B cell (primary cell): ENCODE data around the gene COL11A2. TPM values are rescaled to one million over a fixed set of nuclear protein-coding genes. Genes with fewer than 3 reads are reported as not detected.

Experiments used
- ATAC-seq: fragments of 200-7000 bp; cut with Tn5 transposase; one replicate; pipeline ENCODE4 v1.10.0; 2021; ENCODE audit warnings: low read depth, mild to moderate bottlenecking, moderate number of reproducible peaks, moderate library complexity
- CTCF ChIA-PET: fragments of 350-600 bp; sonication (Branson Sonifier 250); formaldehyde crosslinking; loops from one replicate; lab custom pipeline; 2021; ENCODE audit warnings: antibody characterized with exemption, inconsistent platforms; lab: Charles Lee
- POLR2A ChIA-PET: fragments of 350-600 bp; sonication (Branson Sonifier 250); formaldehyde crosslinking; loops from one replicate; lab custom pipeline; 2021; ENCODE audit warnings: antibody characterized with exemption; lab: Charles Lee
- DNase-seq: peaks from one replicate; pipeline ENCODE4 v3.0.0; 2013
- H2AFZ ChIP-seq: 2 replicates; pipeline ENCODE4 v1.6.1; 2012; ENCODE audit warnings: mild to moderate bottlenecking, low read depth, low read length; ENCODE audit not compliant: insufficient read depth, poor library complexity, severe bottlenecking
- H3K27ac ChIP-seq, 2 donors: 1 replicate in 1 of 2; 2 replicates in 1 of 2; pipeline ENCODE4 v1.5.1; 2012 to 2013; ENCODE audit warnings: low read length in 2 of 2, mild to moderate bottlenecking in 2 of 2, moderate library complexity in 1 of 2
- H3K27me3 ChIP-seq, 4 experiments: fragments of 200-600 bp in 1 of 4; sonication (generic) in 1 of 4; replicated peaks in 1 of 4; 1 replicate in 2 of 4; 2 replicates in 2 of 4; pipeline versions ENCODE4 v1.6.1 to v1.7.0; 2013 to 2016; ENCODE audit warnings: low read length in 3 of 4, mild to moderate bottlenecking in 2 of 4, mixed read lengths in 1 of 4, moderate library complexity in 1 of 4; ENCODE audit not compliant: insufficient read depth in 4 of 4, control insufficient read depth in 3 of 4; ENCODE audit errors: control extremely low read depth in 1 of 4
- H3K36me3 ChIP-seq, 2 experiments: replicated peaks in 1 of 2; 1 replicate in 1 of 2; 2 replicates in 1 of 2; pipeline versions ENCODE4 v1.6.1 to v1.7.1; 2013; ENCODE audit warnings: low read length in 1 of 2; ENCODE audit not compliant: insufficient read depth in 2 of 2, control insufficient read depth in 1 of 2; ENCODE audit errors: control extremely low read depth in 1 of 2, extremely low read depth in 1 of 2
- H3K4me1 ChIP-seq, 2 donors: fragments of 200-600 bp in 1 of 2; sonication (generic) in 1 of 2; 1 replicate in 1 of 2; 2 replicates in 1 of 2; pipeline versions ENCODE4 v1.5.1 to v1.6.1; 2013 to 2017; ENCODE audit warnings: low read length in 2 of 2; ENCODE audit not compliant: control insufficient read depth in 2 of 2, insufficient read depth in 2 of 2
- H3K4me2 ChIP-seq: replicated peaks from 2 replicates; pipeline ENCODE3; 2012; ENCODE audit warnings: mild to moderate bottlenecking, low read depth, low read length; ENCODE audit not compliant: poor library complexity, severe bottlenecking
- H3K4me3 ChIP-seq, 5 experiments: fragments of 200-600 bp in 1 of 5; sonication (generic) in 1 of 5; 1 replicate in 3 of 5; 2 replicates in 2 of 5; pipeline versions ENCODE4 v1.5.1 to v1.7.0; 2011 to 2016; ENCODE audit warnings: low read length in 4 of 5, mild to moderate bottlenecking in 4 of 5, low read depth in 2 of 5, control low read depth in 1 of 5, moderate library complexity in 1 of 5; ENCODE audit not compliant: insufficient read depth in 1 of 5; ENCODE audit errors: control extremely low read depth in 1 of 5, extremely low read depth in 1 of 5
- H3K79me2 ChIP-seq: fragments of 200-600 bp; sonication (generic); one replicate; pipeline ENCODE4 v1.6.0; 2016; ENCODE audit warnings: low read length; ENCODE audit not compliant: control insufficient read depth, insufficient read depth
- H3K9ac ChIP-seq: fragments of 200-600 bp; sonication (generic); 2 replicates; pipeline ENCODE4 v1.6.1; 2017; ENCODE audit warnings: mild to moderate bottlenecking, low read length, moderate library complexity
- H3K9me3 ChIP-seq, 3 donors: one replicate each; pipeline versions ENCODE4 v1.6.1 to v1.7.1; 2013; ENCODE audit warnings: low read length in 2 of 3; ENCODE audit not compliant: control insufficient read depth in 2 of 3, insufficient read depth in 1 of 3; ENCODE audit errors: control extremely low read depth in 1 of 3
- H4K20me1 ChIP-seq: 2 replicates; pipeline ENCODE4 v1.6.0; 2012; ENCODE audit warnings: mild to moderate bottlenecking, low read length; ENCODE audit not compliant: insufficient read depth, control insufficient read depth, poor library complexity, severe bottlenecking
- H3K27ac Mint-ChIP-seq: one replicate; pipeline ENCODE4 v1.8.0; 2021; ENCODE audit warnings: mixed read lengths
- H3K27me3 Mint-ChIP-seq: one replicate; pipeline ENCODE4 v1.8.0; 2021; ENCODE audit warnings: mixed read lengths
- H3K4me1 Mint-ChIP-seq: one replicate; pipeline ENCODE4 v1.8.0; 2021; ENCODE audit warnings: mixed read lengths
- H3K4me3 Mint-ChIP-seq: one replicate; pipeline ENCODE4 v1.8.0; 2021; ENCODE audit warnings: mixed read lengths
- H3K9me3 Mint-ChIP-seq: one replicate; pipeline ENCODE4 v1.8.0; 2022; ENCODE audit warnings: mixed read lengths; ENCODE audit not compliant: insufficient read depth
- EZH2 ChIP-seq: IDR thresholded peaks from 2 replicates; pipeline ENCODE4 v1.6.1; 2012; ENCODE audit warnings: borderline replicate concordance, low read depth, mild to moderate bottlenecking, moderate library complexity, low read length; ENCODE audit not compliant: insufficient read depth, poor library complexity, severe bottlenecking
- WGBS: methylation state at CpG from one replicate; pipeline ENCODE4 v1.1.5; 2013; ENCODE audit warnings: missing lambda C conversion rate; ENCODE audit not compliant: insufficient coverage; 5-methylcytosine and 5-hydroxymethylcytosine counted together
- intact Hi-C: fragments of 100-400 bp; cut with micrococcal nuclease; formaldehyde crosslinking; loops from one replicate; pipeline ENCODE4 v1.10.0; 2022
- polyA minus RNA-seq: library from RNA; depleted of rRNA, polyadenylated mRNA; stranded (reverse); fragments of >200 nt; gene quantifications from 2 replicates; pipeline ENCODE4 v1.2.3, GENCODE V29; 2012
- polyA plus RNA-seq: library from polyadenylated mRNA; depleted of rRNA; stranded (reverse); fragments of >200 nt; gene quantifications from 2 replicates; pipeline ENCODE4 v1.2.3, GENCODE V29; 2012
- total RNA-seq, 2 donors: library from RNA; stranded (reverse); fragments of 120-200 nt in 1 of 2; gene quantifications; 1 replicate in 1 of 2; 2 replicates in 1 of 2; pipeline versions ENCODE4 v1.2.3 to v1.2.4, GENCODE V29; 2013 to 2022
- TF ChIP-seq, protein P1 (sequence below): fragments of 200-600 bp; IDR thresholded peaks from one replicate; pipeline ENCODE4 v1.8.0; 2022; ENCODE audit warnings: antibody characterized with exemption, mild to moderate bottlenecking

Gene COL11A2
- total RNA-seq = 0.39 and 0.66 TPM in 2 replicates
- total RNA-seq (2013) = 0.75 TPM
- 0.82 and 0.88 TPM in 2 replicates for polyA plus RNA-seq
- polyA minus RNA-seq = 0.21 TPM in 1 of 2 replicates, not detected in the other

DNA sequence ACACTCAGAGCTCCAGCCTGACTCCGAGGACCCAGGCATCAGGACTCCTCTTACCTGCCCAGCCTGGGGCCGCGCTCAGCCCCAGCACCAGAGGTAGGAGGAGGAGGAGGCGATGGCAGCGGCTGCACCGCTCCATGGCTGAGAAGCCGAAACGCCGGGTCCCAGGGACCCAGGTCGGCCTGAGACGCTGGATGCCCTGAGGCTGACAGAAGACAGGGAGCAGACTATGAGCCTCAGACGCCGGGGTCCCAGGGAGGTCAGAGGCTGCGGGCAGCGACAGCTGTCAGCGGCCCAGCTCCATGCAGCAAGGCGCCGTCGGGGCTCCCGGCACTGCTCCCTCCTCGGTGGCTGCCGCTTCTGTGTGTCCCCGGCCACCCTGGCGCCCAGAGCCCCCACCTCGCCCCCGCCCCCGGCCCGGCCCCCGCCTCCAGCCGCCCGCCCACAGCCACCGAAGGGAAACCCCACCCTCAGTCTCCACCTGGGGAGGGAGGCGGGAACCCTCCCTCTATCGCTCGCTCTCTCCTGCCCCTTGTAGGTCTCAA is at the start of gene COL11A2:
TSS of gene COL11A2 (minus strand) at position 363 of the 542 bp plus-strand sequence. CDS start at position 136, 227 bp downstream.
- Histone ChIP-seq H3K36me3 (peaks cover 0 to 32% of the 10 kb centered on the region in 2 experiments), H3K27me3 (peaks cover 0 to 42% (median 16%) of the 10 kb centered on the region in 4 experiments), H3K4me2 (peak within 1 kb of the TSS; percentile 98), H3K9me3 (peaks cover 0 to 8% (median 0%) of the 10 kb centered on the region in 3 donors), H3K79me2 (peaks cover 1% of the 10 kb centered on the region), H3K27ac (no peak within 1 kb of the TSS), H3K4me1 (peaks cover 18 to 21% of the 10 kb centered on the region in 2 donors), H4K20me1 (peaks cover 2% of the 10 kb centered on the region), H3K9ac (peak within 1 kb of the TSS; percentile 67), H2AFZ (peak within 1 kb of the TSS; percentile 60), H3K4me3 (peak within 1 kb of the TSS in 4 of 5 experiments; percentile 40 to 60 (median 50))
- H3K27me3 Mint-ChIP-seq = peaks cover 30% of the 10 kb centered on the region
- H3K9me3 Mint-ChIP-seq = no peaks in the 10 kb centered on the region
- H3K27ac Mint-ChIP-seq = peak within 1 kb of the TSS; percentile 53
- ChIA-PET CTCF (interaction anchor here (1.0 kb wide), 1 partner anchor 71 kb away, joined by 3 read pairs; no protein-coding TSS in a partner anchor), POLR2A (interaction anchor here (1.0 kb wide), 1 partner anchor 8 kb away, joined by 4 read pairs; the partner anchor contains the start of genes RXRB and SLC39A7)
- intact Hi-C loops = loop anchor here (2.0 kb wide), 1 partner anchor 17 kb away; the partner anchor contains the start of gene RING1
- 11% methylated on average over 24 of the region's 35 CpGs for WGBS
- H3K4me3 Mint-ChIP-seq = peak within 1 kb of the TSS; percentile 90
- peak; percentile 48 for ATAC-seq
- H3K4me1 Mint-ChIP-seq = peaks cover 25% of the 10 kb centered on the region
- TF ChIP-seq EZH2 = no peak
- TF ChIP-seq, protein P1, sequence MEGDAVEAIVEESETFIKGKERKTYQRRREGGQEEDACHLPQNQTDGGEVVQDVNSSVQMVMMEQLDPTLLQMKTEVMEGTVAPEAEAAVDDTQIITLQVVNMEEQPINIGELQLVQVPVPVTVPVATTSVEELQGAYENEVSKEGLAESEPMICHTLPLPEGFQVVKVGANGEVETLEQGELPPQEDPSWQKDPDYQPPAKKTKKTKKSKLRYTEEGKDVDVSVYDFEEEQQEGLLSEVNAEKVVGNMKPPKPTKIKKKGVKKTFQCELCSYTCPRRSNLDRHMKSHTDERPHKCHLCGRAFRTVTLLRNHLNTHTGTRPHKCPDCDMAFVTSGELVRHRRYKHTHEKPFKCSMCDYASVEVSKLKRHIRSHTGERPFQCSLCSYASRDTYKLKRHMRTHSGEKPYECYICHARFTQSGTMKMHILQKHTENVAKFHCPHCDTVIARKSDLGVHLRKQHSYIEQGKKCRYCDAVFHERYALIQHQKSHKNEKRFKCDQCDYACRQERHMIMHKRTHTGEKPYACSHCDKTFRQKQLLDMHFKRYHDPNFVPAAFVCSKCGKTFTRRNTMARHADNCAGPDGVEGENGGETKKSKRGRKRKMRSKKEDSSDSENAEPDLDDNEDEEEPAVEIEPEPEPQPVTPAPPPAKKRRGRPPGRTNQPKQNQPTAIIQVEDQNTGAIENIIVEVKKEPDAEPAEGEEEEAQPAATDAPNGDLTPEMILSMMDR = no peak
- DNase-seq = peak; percentile 53

DNA sequence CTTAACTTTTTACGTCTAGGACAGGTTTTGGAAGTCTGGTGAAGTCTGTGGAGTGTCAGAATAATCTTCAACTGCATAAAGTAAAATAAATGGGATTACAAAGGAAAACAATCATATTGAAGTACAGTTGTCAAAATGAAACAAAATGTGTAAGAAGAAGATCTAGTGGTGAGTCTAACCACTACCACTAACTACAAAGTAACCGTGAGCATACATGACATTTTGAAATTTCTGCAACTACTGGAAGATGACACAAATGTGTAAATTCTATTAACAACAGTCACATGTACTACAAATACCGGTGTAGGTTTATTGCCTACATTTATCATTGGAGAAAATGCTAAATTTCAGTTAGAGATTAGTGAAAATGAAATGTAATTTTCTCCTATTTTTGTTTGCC is 49.7 kb upstream of the COL11A2 start:
- Mint-ChIP-seq H3K4me3 (no peak overlapping the region), H3K27me3 (peaks cover 34% of the 10 kb centered on the region), H3K27ac (no peak overlapping the region), H3K4me1 (peaks cover 3% of the 10 kb centered on the region), H3K9me3 (no peaks in the 10 kb centered on the region)
- Histone ChIP-seq H3K9me3 (no peaks in the 10 kb centered on the region), H3K27ac (no peak overlapping the region), H3K9ac (no peak overlapping the region), H4K20me1 (no peaks in the 10 kb centered on the region), H3K4me1 (no peaks in the 10 kb centered on the region), H3K36me3 (no peaks in the 10 kb centered on the region), H3K4me3 (no peak overlapping the region), H3K27me3 (peaks cover 0 to 8% (median 0%) of the 10 kb centered on the region in 4 experiments), H2AFZ (no peak overlapping the region), H3K4me2 (no peak overlapping the region), H3K79me2 (no peaks in the 10 kb centered on the region)
- WGBS = no CpG with 5 or more reads among the region's 3 CpGs
- TF ChIP-seq EZH2 = no peak
- TF ChIP-seq, protein P1 = no peak
- ChIA-PET POLR2A (no interaction called here), CTCF (no interaction called here)
- DNase-seq (no peak), ATAC-seq (no peak)
- intact Hi-C loops = loop anchor here (10.0 kb wide), 1 partner anchor 347 kb away; no protein-coding TSS in a partner anchor
